A549 (cell line): ENCODE results near the gene NSD1. TPM values are rescaled to one million over a fixed set of nuclear protein-coding genes. Genes with fewer than 3 reads are reported as not detected.

Experiments used
- ATAC-seq, 2 experiments: fragments of 200-7000 bp in 1 of 2; fragments of >200 bp in 1 of 2; cut with Nextera tagmentation in 1 of 2; cut with Tn5 transposase in 1 of 2; 3 replicates each; pipeline versions ENCODE4 v1.8.0 to v1.9.1; 2018 to 2020; ENCODE audit warnings: mild to moderate bottlenecking in 1 of 2, moderate library complexity in 1 of 2
- CTCF ChIA-PET: fragments of 300-600 bp; sonication (Branson Sonifier 250); formaldehyde crosslinking; extraction: SDS; loops from one replicate; lab custom pipeline; 2021; ENCODE audit warnings: antibody characterized with exemption, inconsistent platforms; lab: Yijun Ruan, JAX
- POLR2A ChIA-PET: fragments of 350-600 bp; formaldehyde crosslinking; extraction: SDS; loops from one replicate; lab custom pipeline; 2021; ENCODE audit warnings: antibody characterized with exemption, inconsistent platforms; lab: Yijun Ruan, JAX
- DNase-seq, 2 experiments: peaks; one replicate each; pipeline versions ENCODE4 v3.0.0 to v3.0.0-alpha.2; 2011 to 2016; ENCODE audit warnings: low read depth in 1 of 2, low spot score in 1 of 2
- FAIRE-seq: peaks from 2 replicates; lab custom pipeline; 2011; peaks lifted over from hg19 to GRCh38; lab: Jason Lieb, UNC
- H3K27ac ChIP-seq, 2 experiments: fragments of >200 bp; sonication (Bioruptor Twin); formaldehyde crosslinking; 3 replicates each; pipeline ENCODE4 v1.5.1; 2016 to 2017
- H3K4me1 ChIP-seq: fragments of >200 bp; sonication (Bioruptor Twin); formaldehyde crosslinking; 3 replicates; pipeline ENCODE4 v1.6.1; 2016
- H3K4me2 ChIP-seq: fragments of >200 bp; sonication (Bioruptor Twin); formaldehyde crosslinking; 3 replicates; pipeline ENCODE4 v1.6.1; 2016
- H3K4me3 ChIP-seq: fragments of >200 bp; sonication (Bioruptor Twin); formaldehyde crosslinking; 3 replicates; pipeline ENCODE4 v1.5.1; 2016
- H3K9me3 ChIP-seq: fragments of >200 bp; sonication (Bioruptor Twin); formaldehyde crosslinking; 3 replicates; pipeline ENCODE4 v1.6.1; 2016
- CBX2 ChIP-seq: fragments of 200-600 bp; sonication (generic); IDR thresholded peaks from 2 replicates; pipeline ENCODE4 v1.6.1; 2016; ENCODE audit warnings: low read depth, mild to moderate bottlenecking, borderline replicate concordance
- CBX8 ChIP-seq: fragments of 200-600 bp; sonication (generic); IDR thresholded peaks from 2 replicates; pipeline ENCODE4 v1.6.1; 2016
- CHD2 ChIP-seq: fragments of 150-350 bp; IDR thresholded peaks from 2 replicates; pipeline ENCODE4 v1.6.1; 2014; ENCODE audit warnings: low read length; ENCODE audit not compliant: partially characterized antibody
- EHF ChIP-seq: fragments of 250-450 bp; sonication (Bioruptor Pico); IDR thresholded peaks from 2 replicates; pipeline ENCODE4 v1.5.0; 2020; ENCODE audit warnings: mild to moderate bottlenecking
- EHMT2 ChIP-seq: fragments of 200-600 bp; sonication (generic); IDR thresholded peaks from 2 replicates; pipeline ENCODE4 v1.6.1; 2016; ENCODE audit warnings: antibody characterized with exemption, low read depth, mild to moderate bottlenecking, moderate library complexity
- FOSB ChIP-seq: fragments of 250-450 bp; sonication (Bioruptor Pico); IDR thresholded peaks from 2 replicates; pipeline ENCODE4 v1.5.0; 2020; ENCODE audit warnings: mild to moderate bottlenecking, moderate library complexity
- HEYL ChIP-seq: fragments of 250-450 bp; sonication (Bioruptor Pico); IDR thresholded peaks from 2 replicates; pipeline ENCODE4 v1.8.0; 2021; ENCODE audit warnings: mild to moderate bottlenecking, moderate library complexity
- HOXB13 ChIP-seq: fragments of 250-450 bp; sonication (Bioruptor Pico); IDR thresholded peaks from 2 replicates; pipeline ENCODE4 v1.5.0; 2020; ENCODE audit warnings: low read depth, mild to moderate bottlenecking, moderate library complexity
- KDM1A ChIP-seq: fragments of 200-600 bp; sonication (generic); IDR thresholded peaks from 2 replicates; pipeline ENCODE4 v1.6.1; 2016; ENCODE audit warnings: low read depth, mild to moderate bottlenecking
- NR3C1 ChIP-seq: fragments of >200 bp; sonication (Bioruptor Twin); formaldehyde crosslinking; IDR thresholded peaks from 3 replicates; pipeline ENCODE4 v1.6.1; 2017
- PBX3 ChIP-seq: IDR thresholded peaks from 2 replicates; pipeline ENCODE4 v1.6.1; 2012
- POLR2A ChIP-seq: IDR thresholded peaks from 2 replicates; pipeline ENCODE4 v1.6.1; 2012; ENCODE audit warnings: mild to moderate bottlenecking, low read length
- POLR2AphosphoS2 ChIP-seq: conservative IDR thresholded peaks from 2 replicates; pipeline ENCODE4 v1.6.1; 2012; ENCODE audit warnings: low read length, improper control_type of control experiment, inconsistent platforms
- TP53 ChIP-seq: fragments of 250-450 bp; sonication (Bioruptor Pico); IDR thresholded peaks from 2 replicates; pipeline ENCODE4 v1.5.0; 2021; ENCODE audit warnings: mild to moderate bottlenecking, moderate library complexity
- ZC3H11A ChIP-seq: fragments of 450-650 bp; IDR thresholded peaks from 2 replicates; pipeline ENCODE4 v1.6.1; 2014; ENCODE audit warnings: antibody characterized with exemption, mild to moderate bottlenecking
- ZFP36 ChIP-seq: fragments of 450-650 bp; IDR thresholded peaks from 2 replicates; pipeline ENCODE4 v1.6.1; 2014; ENCODE audit warnings: borderline replicate concordance; ENCODE audit not compliant: partially characterized antibody
- ZNF302 ChIP-seq: fragments of 250-450 bp; sonication (Bioruptor Pico); IDR thresholded peaks from 2 replicates; pipeline ENCODE4 v1.9.0; 2021; ENCODE audit warnings: inconsistent platforms, mild to moderate bottlenecking, moderate library complexity
- WGBS: methylation state at CpG from one replicate; pipeline ENCODE4 v1.1.6; 2017; ENCODE audit errors: missing lambda C conversion rate; 5-methylcytosine and 5-hydroxymethylcytosine counted together
- polyA plus RNA-seq, 4 experiments: library from polyadenylated mRNA; depleted of rRNA in 3 of 4; stranded (reverse); fragments of >200 nt; fragmentation: RNase III in 1 of 4; extraction: RNeasy Plus Mini Kit Qiagen cat#74134 plus additional on column Dnase treatment in 1 of 4; gene quantifications; 2 replicates in 3 of 4; 3 replicates in 1 of 4; pipeline ENCODE4 v1.2.3, GENCODE V29; 2011 to 2017
- TF ChIP-seq, protein P1 (sequence below): fragments of 250-450 bp; sonication (Bioruptor Pico); IDR thresholded peaks from 2 replicates; pipeline ENCODE4 v1.5.0; 2020; ENCODE audit warnings: low read depth, mild to moderate bottlenecking, moderate library complexity
- TF ChIP-seq, protein P2 (sequence below): fragments of >200 bp; sonication (Bioruptor Twin); formaldehyde crosslinking; IDR thresholded peaks from 3 replicates; pipeline ENCODE4 v1.6.1; 2016
- TF ChIP-seq, protein P3 (sequence below): fragments of >200 bp; sonication (Bioruptor Twin); formaldehyde crosslinking; IDR thresholded peaks from 2 replicates; pipeline ENCODE4 v1.6.1; 2016
- TF ChIP-seq, protein P4 (sequence below): fragments of 250-450 bp; sonication (Bioruptor Pico); IDR thresholded peaks from 2 replicates; pipeline ENCODE4 v1.5.0; 2021; ENCODE audit warnings: mild to moderate bottlenecking, moderate library complexity, borderline replicate concordance

The NSD1 gene
- polyA plus RNA-seq, 2 of the 4 experiments (the other 2 are of a cell fraction): 16.3 to 38.2 TPM

- no peak overlapping the region for H3K4me3 ChIP-seq
- WGBS: 91% methylated on average over 14 of the region's 14 CpGs
- H3K4me1 ChIP-seq: peaks cover 8% of the 10 kb centered on the region
- no peaks in the 10 kb centered on the region for H3K9me3 ChIP-seq
- DNase-seq (no peak), ATAC-seq (no peak), FAIRE-seq (no peak)
- CTCF ChIA-PET: interaction anchor here (0.5 to 8.2 kb wide), 13 partner anchors 8 to 207 kb away, joined by 3 to 111 read pairs (median 14); no protein-coding TSS in a partner anchor
- no peak overlapping the region for H3K27ac ChIP-seq
- no peak for TF ChIP-seq ZNF302 (CRISPR knock-in tag)
- no peak for TF ChIP-seq NR3C1
- TF ChIP-seq POLR2A: no peak
- no peak for TF ChIP-seq CBX2
- no peak for TF ChIP-seq POLR2AphosphoS2
- TF ChIP-seq, protein P1, sequence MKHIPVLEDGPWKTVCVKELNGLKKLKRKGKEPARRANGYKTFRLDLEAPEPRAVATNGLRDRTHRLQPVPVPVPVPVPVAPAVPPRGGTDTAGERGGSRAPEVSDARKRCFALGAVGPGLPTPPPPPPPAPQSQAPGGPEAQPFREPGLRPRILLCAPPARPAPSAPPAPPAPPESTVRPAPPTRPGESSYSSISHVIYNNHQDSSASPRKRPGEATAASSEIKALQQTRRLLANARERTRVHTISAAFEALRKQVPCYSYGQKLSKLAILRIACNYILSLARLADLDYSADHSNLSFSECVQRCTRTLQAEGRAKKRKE: no peak
- no peak for TF ChIP-seq HOXB13 (CRISPR knock-in tag)
- TF ChIP-seq EHF: no peak
- TF ChIP-seq, protein P2, sequence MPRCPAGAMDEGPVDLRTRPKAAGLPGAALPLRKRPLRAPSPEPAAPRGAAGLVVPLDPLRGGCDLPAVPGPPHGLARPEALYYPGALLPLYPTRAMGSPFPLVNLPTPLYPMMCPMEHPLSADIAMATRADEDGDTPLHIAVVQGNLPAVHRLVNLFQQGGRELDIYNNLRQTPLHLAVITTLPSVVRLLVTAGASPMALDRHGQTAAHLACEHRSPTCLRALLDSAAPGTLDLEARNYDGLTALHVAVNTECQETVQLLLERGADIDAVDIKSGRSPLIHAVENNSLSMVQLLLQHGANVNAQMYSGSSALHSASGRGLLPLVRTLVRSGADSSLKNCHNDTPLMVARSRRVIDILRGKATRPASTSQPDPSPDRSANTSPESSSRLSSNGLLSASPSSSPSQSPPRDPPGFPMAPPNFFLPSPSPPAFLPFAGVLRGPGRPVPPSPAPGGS: no peak
- TF ChIP-seq, all 56 proteins: peak for 0
- H3K4me2 ChIP-seq: no peak overlapping the region
- POLR2A ChIA-PET: no interaction called here
Observed at GRCh38 chr5:177319913-177320588, 186.5 kb downstream of the NSD1 start.

- ChIA-PET POLR2A (no interaction called here), CTCF (interaction anchor here (1.4 to 8.2 kb wide), 5 partner anchors 12 to 83 kb away, joined by 4 to 111 read pairs (median 14); no protein-coding TSS in a partner anchor)
- Histone ChIP-seq H3K4me1 (peaks cover 16% of the 10 kb centered on the region), H3K4me3 (no peak overlapping the region), H3K9me3 (no peaks in the 10 kb centered on the region), H3K4me2 (no peak overlapping the region), H3K27ac (no peak overlapping the region)
- TF ChIP-seq ZC3H11A (no peak), TP53 (CRISPR knock-in tag) (no peak), EHF (no peak), ZFP36 (no peak), CBX8 (no peak), CHD2 (no peak), PBX3 (no peak), CBX2 (no peak), KDM1A (no peak), POLR2A (no peak), FOSB (CRISPR knock-in tag) (no peak), EHMT2 (no peak), HEYL (CRISPR knock-in tag) (no peak)
- TF ChIP-seq, protein P2: no peak
- TF ChIP-seq, protein P3, sequence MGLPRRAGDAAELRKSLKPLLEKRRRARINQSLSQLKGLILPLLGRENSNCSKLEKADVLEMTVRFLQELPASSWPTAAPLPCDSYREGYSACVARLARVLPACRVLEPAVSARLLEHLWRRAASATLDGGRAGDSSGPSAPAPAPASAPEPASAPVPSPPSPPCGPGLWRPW: no peak
- TF ChIP-seq, protein P4, sequence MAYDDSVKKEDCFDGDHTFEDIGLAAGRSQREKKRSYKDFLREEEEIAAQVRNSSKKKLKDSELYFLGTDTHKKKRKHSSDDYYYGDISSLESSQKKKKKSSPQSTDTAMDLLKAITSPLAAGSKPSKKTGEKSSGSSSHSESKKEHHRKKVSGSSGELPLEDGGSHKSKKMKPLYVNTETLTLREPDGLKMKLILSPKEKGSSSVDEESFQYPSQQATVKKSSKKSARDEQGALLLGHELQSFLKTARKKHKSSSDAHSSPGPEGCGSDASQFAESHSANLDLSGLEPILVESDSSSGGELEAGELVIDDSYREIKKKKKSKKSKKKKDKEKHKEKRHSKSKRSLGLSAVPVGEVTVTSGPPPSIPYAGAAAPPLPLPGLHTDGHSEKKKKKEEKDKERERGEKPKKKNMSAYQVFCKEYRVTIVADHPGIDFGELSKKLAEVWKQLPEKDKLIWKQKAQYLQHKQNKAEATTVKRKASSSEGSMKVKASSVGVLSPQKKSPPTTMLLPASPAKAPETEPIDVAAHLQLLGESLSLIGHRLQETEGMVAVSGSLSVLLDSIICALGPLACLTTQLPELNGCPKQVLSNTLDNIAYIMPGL (CRISPR knock-in tag): no peak
- WGBS: 95% methylated on average over 7 of the region's 7 CpGs
- no peak for ATAC-seq
- DNase-seq: no peak
- FAIRE-seq: no peak
Observed at GRCh38 chr5:177320879-177321278, 187.3 kb downstream of the NSD1 start.
